Choroid plexus epithelial cell (primary cell): Measurements from ENCODE around the gene NDEL1.

Experiments used
- DNase-seq: peaks from one replicate; pipeline ENCODE4 v3.0.0-alpha.2; 2010; ENCODE audit warnings: low read depth
- H3K4me3 ChIP-seq: 2 replicates; pipeline ENCODE4 v1.5.1; 2011; ENCODE audit warnings: low read depth, mild to moderate bottlenecking, control low read depth, low read length, moderate library complexity
- TF ChIP-seq, protein P1 (sequence below): conservative IDR thresholded peaks from 2 replicates; pipeline ENCODE4 v1.5.1; 2011; ENCODE audit warnings: low read depth, mild to moderate bottlenecking, control low read depth, inconsistent platforms, low read length, moderate library complexity

Gene NDEL1

DNA sequence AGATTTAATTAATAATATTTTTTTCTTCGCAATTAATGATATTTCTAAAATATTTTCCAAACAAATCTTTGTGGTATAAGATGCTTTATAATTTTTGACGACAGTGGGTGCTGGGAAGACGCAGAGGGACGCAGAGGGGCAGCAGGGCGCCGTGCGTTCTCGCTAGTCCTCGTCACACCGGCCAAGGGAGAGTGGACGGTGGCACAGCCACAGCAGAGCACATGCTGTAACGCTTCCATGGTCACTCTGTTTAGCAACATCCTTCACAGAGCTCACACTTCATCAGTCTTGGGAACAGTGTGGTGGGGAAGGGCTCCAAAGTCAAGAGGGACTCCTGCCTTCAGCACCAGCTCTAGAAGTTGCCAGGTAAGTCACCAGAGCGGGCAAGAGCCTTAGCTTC is 60.4 kb downstream of the NDEL1 start:
- DNase-seq, result no peak
- H3K4me3 ChIP-seq, result no peak overlapping the region
- TF ChIP-seq, protein P1, sequence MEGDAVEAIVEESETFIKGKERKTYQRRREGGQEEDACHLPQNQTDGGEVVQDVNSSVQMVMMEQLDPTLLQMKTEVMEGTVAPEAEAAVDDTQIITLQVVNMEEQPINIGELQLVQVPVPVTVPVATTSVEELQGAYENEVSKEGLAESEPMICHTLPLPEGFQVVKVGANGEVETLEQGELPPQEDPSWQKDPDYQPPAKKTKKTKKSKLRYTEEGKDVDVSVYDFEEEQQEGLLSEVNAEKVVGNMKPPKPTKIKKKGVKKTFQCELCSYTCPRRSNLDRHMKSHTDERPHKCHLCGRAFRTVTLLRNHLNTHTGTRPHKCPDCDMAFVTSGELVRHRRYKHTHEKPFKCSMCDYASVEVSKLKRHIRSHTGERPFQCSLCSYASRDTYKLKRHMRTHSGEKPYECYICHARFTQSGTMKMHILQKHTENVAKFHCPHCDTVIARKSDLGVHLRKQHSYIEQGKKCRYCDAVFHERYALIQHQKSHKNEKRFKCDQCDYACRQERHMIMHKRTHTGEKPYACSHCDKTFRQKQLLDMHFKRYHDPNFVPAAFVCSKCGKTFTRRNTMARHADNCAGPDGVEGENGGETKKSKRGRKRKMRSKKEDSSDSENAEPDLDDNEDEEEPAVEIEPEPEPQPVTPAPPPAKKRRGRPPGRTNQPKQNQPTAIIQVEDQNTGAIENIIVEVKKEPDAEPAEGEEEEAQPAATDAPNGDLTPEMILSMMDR, result no peak

DNA sequence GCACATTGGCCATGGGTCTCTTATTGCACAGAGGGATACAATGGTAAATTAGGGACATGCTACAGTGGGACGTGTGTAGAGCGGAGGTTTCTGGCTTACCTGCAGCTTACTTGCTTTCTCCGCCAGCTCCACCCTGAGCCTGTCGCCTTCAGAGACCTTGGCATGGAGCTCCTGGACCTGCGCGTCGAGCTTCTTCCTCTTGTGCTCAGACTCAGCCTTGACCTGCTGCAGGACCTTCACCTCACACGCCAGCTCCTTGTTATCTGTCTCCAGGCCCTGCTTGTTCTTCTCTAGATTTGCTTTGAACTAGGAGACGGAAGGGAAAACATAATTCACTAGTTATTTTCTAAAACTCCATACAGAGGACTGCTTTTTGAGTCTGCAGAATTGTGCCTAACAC is 63.5 kb downstream of the NDEL1 start:
- TF ChIP-seq, protein P1, result no peak
- DNase-seq, result no peak
- no peak overlapping the region for H3K4me3 ChIP-seq

DNA sequence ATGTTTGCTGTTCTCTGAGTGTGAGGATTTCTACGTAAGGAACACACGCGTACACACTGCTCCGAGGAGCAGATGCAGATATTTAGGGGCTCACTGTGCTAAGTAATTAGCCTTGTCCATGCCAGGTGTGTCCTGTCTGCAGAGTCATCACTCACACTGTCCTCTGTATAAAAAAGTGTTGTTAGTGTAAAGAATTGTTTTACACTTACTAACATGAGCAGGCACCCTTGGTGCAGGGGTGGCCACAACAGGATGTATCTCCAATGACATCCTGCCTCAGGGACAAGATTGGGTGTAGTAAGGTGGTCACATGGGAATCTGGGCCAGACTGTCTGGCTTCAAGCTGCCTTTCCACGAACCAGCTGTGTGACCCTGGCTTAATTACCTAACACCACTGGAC is 63.9 kb downstream of the NDEL1 start:
- DNase-seq, result no peak
- no peak overlapping the region for H3K4me3 ChIP-seq
- TF ChIP-seq, protein P1, result no peak

DNA sequence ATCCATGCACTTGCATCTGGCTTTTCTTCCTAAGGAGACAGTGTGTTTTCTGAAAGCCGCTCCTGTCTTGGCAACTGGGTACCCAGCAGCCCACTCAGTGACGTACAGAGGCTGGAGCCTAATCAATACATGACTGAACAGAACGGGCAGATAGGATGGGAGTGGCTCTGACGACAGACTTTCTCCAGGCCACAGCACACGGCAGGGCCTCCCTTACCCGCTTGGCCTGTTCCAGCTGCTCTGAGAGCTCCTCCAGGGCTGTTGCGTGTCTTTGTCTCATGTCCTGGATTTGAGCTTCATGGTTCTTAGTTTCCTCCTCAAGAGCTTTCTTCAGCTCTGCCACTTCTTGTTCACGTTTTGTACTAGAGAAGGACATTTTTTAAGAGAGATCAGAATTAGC is 64.9 kb downstream of the NDEL1 start:
- no peak for DNase-seq

DNA sequence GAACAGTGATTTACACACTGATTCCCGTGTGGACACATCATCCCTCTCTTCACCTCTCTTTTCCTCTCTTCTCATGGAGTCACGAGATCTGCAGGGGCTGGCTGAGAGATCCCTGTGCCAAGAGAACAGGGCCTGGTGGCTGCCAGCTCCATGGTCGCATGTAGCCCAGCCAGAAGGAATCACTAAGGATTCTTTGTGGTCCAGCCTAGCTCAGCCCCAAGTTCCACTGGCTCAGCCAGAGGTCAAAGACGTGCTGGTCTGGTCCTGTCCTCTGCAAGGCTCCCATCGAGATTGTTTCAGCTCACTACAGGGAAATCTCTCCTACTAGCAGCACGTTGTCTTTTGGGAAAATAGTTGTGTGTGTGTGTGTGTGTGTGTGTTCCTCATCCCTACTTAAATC is 66.4 kb downstream of the NDEL1 start:
- TF ChIP-seq, protein P1, result no peak
- no peak for DNase-seq
- no peak overlapping the region for H3K4me3 ChIP-seq

More for the DNA sequence above, 64.9 kb downstream of the NDEL1 start:
- TF ChIP-seq, protein P1, result no peak
- no peak overlapping the region for H3K4me3 ChIP-seq

DNA sequence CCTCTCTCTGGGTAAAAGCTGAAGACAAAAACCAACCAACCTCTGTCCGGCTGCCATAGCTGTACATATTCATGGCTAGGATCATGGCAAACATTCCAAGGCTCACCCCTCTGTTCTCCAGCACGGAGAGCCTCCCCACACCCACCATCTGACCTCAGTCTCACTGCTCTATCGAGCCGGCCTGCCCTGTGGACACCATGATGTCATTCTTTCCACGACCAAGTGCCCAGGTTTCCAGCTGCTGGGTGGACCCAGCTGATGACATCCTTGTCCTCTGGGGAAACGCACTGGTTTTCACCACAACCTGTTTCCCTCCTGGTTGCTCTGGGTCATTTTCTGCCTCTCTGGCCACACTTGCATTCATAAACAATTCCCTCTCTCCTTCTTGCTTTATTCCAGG is 67.7 kb downstream of the NDEL1 start:
- TF ChIP-seq, protein P1, result no peak
- DNase-seq, result no peak
- H3K4me3 ChIP-seq, result no peak overlapping the region

DNA sequence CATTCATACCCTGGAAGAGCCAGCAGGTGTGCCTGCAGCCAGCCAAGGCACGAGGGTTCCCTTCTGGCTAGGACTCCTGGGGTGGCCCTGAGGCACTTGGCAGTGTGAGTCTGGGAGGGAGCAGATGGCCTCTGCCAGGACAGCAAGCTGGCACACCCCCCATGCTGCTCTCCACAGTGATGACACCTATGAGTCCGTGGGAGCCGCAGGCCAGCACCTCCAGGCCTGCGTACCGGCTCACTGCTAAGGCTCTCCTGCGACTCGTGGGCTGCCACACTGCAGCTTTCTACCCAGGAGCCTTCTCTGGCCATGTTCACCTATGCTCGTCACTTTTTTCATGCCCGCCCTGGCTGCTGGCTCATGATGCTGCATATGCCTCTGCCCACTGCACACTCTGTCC is 68.1 kb downstream of the NDEL1 start:
- no peak for DNase-seq
- H3K4me3 ChIP-seq, result no peak overlapping the region
- TF ChIP-seq, protein P1, result no peak
